ENCODE results near the gene WDR76. TPM values are rescaled to one million over a fixed set of nuclear protein-coding genes. Genes with fewer than 3 reads are reported as not detected.

WDR76 gene
- total and polyA plus RNA-seq, 2 experiments from 2014 or later = 1.8 to 7.6 TPM

DNA sequence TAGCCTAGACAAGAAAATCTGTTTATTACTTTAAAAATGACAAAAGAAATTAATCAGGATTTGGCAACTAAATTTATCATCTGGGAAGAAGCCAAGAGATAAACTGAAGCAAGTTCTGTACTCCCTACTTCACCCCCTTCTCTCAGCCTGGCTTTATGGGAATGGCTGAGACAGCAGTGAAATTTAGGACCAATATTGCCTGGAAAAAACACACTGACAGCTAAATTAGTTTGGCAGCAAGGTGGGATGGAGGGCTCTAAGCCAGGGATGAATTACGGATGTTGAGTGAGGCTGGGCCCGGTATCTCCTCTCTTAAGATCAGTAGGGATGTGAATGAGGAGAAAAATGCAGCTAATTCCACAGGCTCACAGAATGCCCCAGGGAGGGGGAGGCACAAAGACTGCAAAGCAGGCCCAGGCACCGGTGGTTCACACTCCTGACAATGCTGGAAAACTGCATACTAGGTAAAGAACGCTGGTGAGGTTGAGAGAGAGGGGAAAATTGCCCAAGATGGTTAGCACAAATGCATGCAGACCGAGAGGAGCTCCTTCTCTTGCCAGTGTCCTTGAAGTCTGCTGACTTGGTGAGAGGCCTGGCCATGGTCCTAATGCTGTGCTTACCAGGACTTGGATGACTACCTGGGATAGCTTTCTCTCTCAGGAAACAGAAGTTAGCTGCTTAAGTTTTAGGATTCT, 89.0 kb downstream of the WDR76 start:
- Histone ChIP-seq H3K36me3 (replicated peaks; ENCODE audit: insufficient read depth, low read depth) (no peaks in the 10 kb centered on the region), H4K20me1 (ENCODE audit: insufficient read depth, poor library complexity, severe bottlenecking) (no peaks in the 10 kb centered on the region), H3K4me2 (no peak overlapping the region), H2AFZ (no peak overlapping the region), H3K27me3 (no peaks in the 10 kb centered on the region), H3K27ac (no peak overlapping the region), H3K9me2 (replicated peaks; ENCODE audit: insufficient read depth) (no peaks in the 10 kb centered on the region), H3K79me2 (no peaks in the 10 kb centered on the region), H3K4me3 (no peak overlapping the region), H3K9me3 (ENCODE audit: low read depth) (no peaks in the 10 kb centered on the region), H3K4me1 (ENCODE audit: insufficient read depth) (peaks cover 12% of the 10 kb centered on the region)
- 53% methylated on average over 5 of the region's 5 CpGs for WGBS (ENCODE audit: low lambda C conversion rate, missing lambda C conversion rate)
- TF ChIP-seq EZH2phosphoT487 (IDR thresholded peaks at IDR 0.05; ENCODE audit: low read depth, severe bottlenecking, unreplicated experiment) (no peak), EZH2 (IDR thresholded peaks at IDR 0.05; ENCODE audit: borderline replicate concordance) (no peak)
- TF ChIP-seq, protein P1, sequence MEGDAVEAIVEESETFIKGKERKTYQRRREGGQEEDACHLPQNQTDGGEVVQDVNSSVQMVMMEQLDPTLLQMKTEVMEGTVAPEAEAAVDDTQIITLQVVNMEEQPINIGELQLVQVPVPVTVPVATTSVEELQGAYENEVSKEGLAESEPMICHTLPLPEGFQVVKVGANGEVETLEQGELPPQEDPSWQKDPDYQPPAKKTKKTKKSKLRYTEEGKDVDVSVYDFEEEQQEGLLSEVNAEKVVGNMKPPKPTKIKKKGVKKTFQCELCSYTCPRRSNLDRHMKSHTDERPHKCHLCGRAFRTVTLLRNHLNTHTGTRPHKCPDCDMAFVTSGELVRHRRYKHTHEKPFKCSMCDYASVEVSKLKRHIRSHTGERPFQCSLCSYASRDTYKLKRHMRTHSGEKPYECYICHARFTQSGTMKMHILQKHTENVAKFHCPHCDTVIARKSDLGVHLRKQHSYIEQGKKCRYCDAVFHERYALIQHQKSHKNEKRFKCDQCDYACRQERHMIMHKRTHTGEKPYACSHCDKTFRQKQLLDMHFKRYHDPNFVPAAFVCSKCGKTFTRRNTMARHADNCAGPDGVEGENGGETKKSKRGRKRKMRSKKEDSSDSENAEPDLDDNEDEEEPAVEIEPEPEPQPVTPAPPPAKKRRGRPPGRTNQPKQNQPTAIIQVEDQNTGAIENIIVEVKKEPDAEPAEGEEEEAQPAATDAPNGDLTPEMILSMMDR (IDR thresholded peaks at IDR 0.05; ENCODE audit: poor library complexity) = no peak
- no peak for DNase-seq (ENCODE audit: low spot score)

DNA sequence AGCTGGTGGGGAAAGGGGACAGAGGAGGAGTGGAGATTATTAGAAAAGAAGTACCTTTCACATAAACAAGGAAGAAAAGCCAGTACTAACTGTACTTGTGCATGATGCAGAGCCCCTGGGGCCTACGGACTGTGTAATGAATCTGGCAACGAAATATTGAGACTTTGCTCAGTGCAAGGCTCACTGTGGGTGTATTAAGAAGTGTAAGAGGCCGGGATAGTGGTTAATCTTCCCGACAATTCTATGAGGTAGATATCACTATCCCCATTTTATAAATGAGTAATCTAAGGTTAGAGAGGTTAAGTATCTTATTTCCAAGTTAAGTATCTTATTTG, 89.5 kb downstream of the WDR76 start:
- no peaks in the 10 kb centered on the region for H4K20me1 ChIP-seq (ENCODE audit: insufficient read depth, poor library complexity, severe bottlenecking)
- no peaks in the 10 kb centered on the region for H3K9me2 ChIP-seq (replicated peaks; ENCODE audit: insufficient read depth)
- 96% methylated on average over 4 of the region's 4 CpGs for WGBS (ENCODE audit: low lambda C conversion rate, missing lambda C conversion rate)
- H3K4me1 ChIP-seq (ENCODE audit: insufficient read depth) = peaks cover 12% of the 10 kb centered on the region
- no peak overlapping the region for H3K4me2 ChIP-seq
- H3K79me2 ChIP-seq = no peaks in the 10 kb centered on the region
- H2AFZ ChIP-seq = no peak overlapping the region
- TF ChIP-seq, protein P1 (IDR thresholded peaks at IDR 0.05; ENCODE audit: poor library complexity) = no peak
- TF ChIP-seq EZH2 (IDR thresholded peaks at IDR 0.05; ENCODE audit: borderline replicate concordance) (no peak), EZH2phosphoT487 (IDR thresholded peaks at IDR 0.05; ENCODE audit: low read depth, severe bottlenecking, unreplicated experiment) (no peak)
- no peaks in the 10 kb centered on the region for H3K36me3 ChIP-seq (replicated peaks; ENCODE audit: insufficient read depth, low read depth)
- H3K27ac ChIP-seq = no peak overlapping the region
- DNase-seq (ENCODE audit: low spot score) = no peak
- no peak overlapping the region for H3K4me3 ChIP-seq
- H3K9me3 ChIP-seq (ENCODE audit: low read depth) = no peaks in the 10 kb centered on the region
- H3K27me3 ChIP-seq = no peaks in the 10 kb centered on the region

MicroRNAs encoded within 50 kb of the gene (microRNA counts, 767-probe panel; counts per million panel counts)
- microRNA hsa-miR-1282 = not detected

Small RNAs within 50 kb of the gene (microRNA-seq; reads per million reads assigned to microRNA genes)
- not detected for gene MIR1282

Small RNAs within 50 kb of the gene (small RNA-seq; reads per million reads assigned to genes)
- gene MIR1282 (not detected), gene RF00019 (not detected)

Other genes starting within 250 kb of the WDR76 start
- gene PPIP5K1, start 236.8 kb upstream of the WDR76 start, total RNA-seq = 15.1 and 20.8 TPM in 2 replicates
- 6.5 and 7.3 TPM in 2 replicates for gene PPIP5K1, start 236.8 kb upstream of the WDR76 start, polyA plus RNA-seq
- 4.3 and 5.3 TPM in 2 replicates for gene CKMT1B, start 233.0 kb upstream of the WDR76 start, total RNA-seq
- gene CKMT1B, start 233.0 kb upstream of the WDR76 start, polyA plus RNA-seq = 4.1 and 7.8 TPM in 2 replicates
- 0.23 and 0.44 TPM in 2 replicates for gene STRC, start 208.2 kb upstream of the WDR76 start, total RNA-seq
- gene STRC, start 208.2 kb upstream of the WDR76 start, polyA plus RNA-seq = 0.47 and 2.0 TPM in 2 replicates
- gene CATSPER2, start 178.2 kb upstream of the WDR76 start, total RNA-seq = 0.83 and 3.9 TPM in 2 replicates
- gene CATSPER2, start 178.2 kb upstream of the WDR76 start, polyA plus RNA-seq = 0.99 and 2.1 TPM in 2 replicates
- gene CKMT1A, start 133.1 kb upstream of the WDR76 start, total RNA-seq = 3.3 and 7.7 TPM in 2 replicates
- 8.2 and 10.2 TPM in 2 replicates for gene CKMT1A, start 133.1 kb upstream of the WDR76 start, polyA plus RNA-seq
- gene PDIA3, start 80.6 kb upstream of the WDR76 start, total RNA-seq = 433 and 496 TPM in 2 replicates
- gene PDIA3, start 80.6 kb upstream of the WDR76 start, polyA plus RNA-seq = 1,326 and 1,358 TPM in 2 replicates
- gene ELL3, start 50.0 kb upstream of the WDR76 start, total RNA-seq = 5.0 and 7.7 TPM in 2 replicates
- gene ELL3, start 50.0 kb upstream of the WDR76 start, polyA plus RNA-seq = 4.5 and 6.4 TPM in 2 replicates
- 958 and 1,175 TPM in 2 replicates for gene SERF2, start 34.7 kb upstream of the WDR76 start, total RNA-seq
- gene SERF2, start 34.7 kb upstream of the WDR76 start, polyA plus RNA-seq = 2,443 and 2,578 TPM in 2 replicates
- 0.10 and 0.24 TPM in 2 replicates for gene SERINC4, start 26.8 kb upstream of the WDR76 start, total RNA-seq
- not detected in 2 replicates for gene SERINC4, start 26.8 kb upstream of the WDR76 start, polyA plus RNA-seq
- gene HYPK, start 26.4 kb upstream of the WDR76 start, total RNA-seq = 5.8 and 10.4 TPM in 2 replicates
- gene HYPK, start 26.4 kb upstream of the WDR76 start, polyA plus RNA-seq = 12.8 and 19.2 TPM in 2 replicates
- 26.9 and 37.8 TPM in 2 replicates for gene MFAP1, start 2.3 kb upstream of the WDR76 start, total RNA-seq
- 30.9 and 36.9 TPM in 2 replicates for gene MFAP1, start 2.3 kb upstream of the WDR76 start, polyA plus RNA-seq

Measured in hepatocyte (in vitro differentiated cells).